MCF 10A (cell line): ENCODE measurements around the gene SETD9. TPM values are rescaled to one million over a fixed set of nuclear protein-coding genes. Genes with fewer than 3 reads are reported as not detected.
A peak's percentile ranks its signal among the peaks of the same experiment; 100 is the strongest.

Experiments
- BruUV-seq: library from RNA; stranded (reverse); fragments of 400-500 nt; replicated peaks from 2 replicates; lab custom pipeline; 2021; lab: Mats Ljungman, UMichigan
- CTCF ChIA-PET: fragments of 300-600 bp; sonication (Branson Sonifier 250); formaldehyde crosslinking; extraction: SDS; loops from one replicate; lab custom pipeline; 2021; ENCODE audit warnings: antibody characterized with exemption, inconsistent platforms; lab: Yijun Ruan, JAX
- POLR2A ChIA-PET: fragments of 300-600, 350-650 bp; sonication (Branson Sonifier 250); formaldehyde crosslinking; extraction: SDS; loops from one replicate; lab custom pipeline; 2020; ENCODE audit warnings: antibody characterized with exemption, inconsistent platforms; lab: Yijun Ruan, JAX
- DNase-seq: peaks from one replicate; pipeline ENCODE4 v3.0.0-alpha.2; 2018; ENCODE audit not compliant: unreplicated experiment
- H3K27ac Mint-ChIP-seq: one replicate; pipeline ENCODE4 v1.8.0; 2022; ENCODE audit warnings: mild to moderate bottlenecking, low read depth, mixed read lengths; ENCODE audit not compliant: unreplicated experiment
- H3K27me3 Mint-ChIP-seq: one replicate; pipeline ENCODE4 v1.8.0; 2022; ENCODE audit warnings: mixed read lengths; ENCODE audit not compliant: insufficient read depth, unreplicated experiment
- H3K36me3 Mint-ChIP-seq: one replicate; pipeline ENCODE4 v1.8.0; 2022; ENCODE audit warnings: mild to moderate bottlenecking, moderate library complexity, mixed read lengths; ENCODE audit not compliant: insufficient read depth, unreplicated experiment
- H3K4me1 Mint-ChIP-seq: one replicate; pipeline ENCODE4 v1.8.0; 2022; ENCODE audit warnings: mixed read lengths; ENCODE audit not compliant: insufficient read depth, unreplicated experiment
- H3K4me3 Mint-ChIP-seq: one replicate; pipeline ENCODE4 v1.8.0; 2022; ENCODE audit warnings: mild to moderate bottlenecking, moderate library complexity, mixed read lengths; ENCODE audit not compliant: unreplicated experiment
- H3K9me3 Mint-ChIP-seq: one replicate; pipeline ENCODE4 v1.8.0; 2022; ENCODE audit warnings: mixed read lengths; ENCODE audit not compliant: unreplicated experiment
- intact Hi-C: fragments of 100-400 bp; cut with micrococcal nuclease; formaldehyde crosslinking; loops from 2 replicates; pipeline ENCODE4 v1.14.1; 2022
- total RNA-seq: library from RNA; stranded (reverse); gene quantifications from 2 replicates; pipeline ENCODE4 v1.2.3, GENCODE V29; 2022
- TF ChIP-seq, protein P1 (sequence below): fragments of 200-600 bp; IDR thresholded peaks from one replicate; pipeline ENCODE4 v1.8.0; 2022; ENCODE audit warnings: antibody characterized with exemption, mild to moderate bottlenecking; ENCODE audit not compliant: unreplicated experiment

The SETD9 gene
- total RNA-seq, 1 experiment from 2014 or later: 11.5 TPM

DNA sequence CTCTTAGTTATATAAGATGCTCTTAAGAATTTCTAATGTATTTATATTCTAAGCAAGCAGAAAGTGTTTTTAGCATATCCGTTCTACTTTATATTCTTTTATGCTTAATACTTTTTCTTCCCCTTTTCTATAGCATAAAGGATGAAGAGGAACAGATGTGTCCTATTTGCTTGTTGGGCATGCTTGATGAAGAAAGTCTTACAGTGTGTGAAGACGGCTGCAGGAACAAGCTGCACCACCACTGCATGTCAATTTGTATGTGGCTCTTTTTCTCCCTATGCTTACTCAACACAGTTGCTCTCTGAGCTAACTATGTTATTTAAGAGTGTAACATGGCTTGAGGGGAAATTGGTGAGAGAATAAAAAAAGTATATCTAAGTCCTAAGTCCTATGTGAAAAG is 37.6 kb upstream of the SETD9 start:
- ChIA-PET POLR2A (no interaction called here), CTCF (no interaction called here)
- no TSS peak for BruUV-seq
- DNase-seq: no peak
- H3K27me3 Mint-ChIP-seq: no peaks in the 10 kb centered on the region
- intact Hi-C loops: no loop called here
- TF ChIP-seq, protein P1, sequence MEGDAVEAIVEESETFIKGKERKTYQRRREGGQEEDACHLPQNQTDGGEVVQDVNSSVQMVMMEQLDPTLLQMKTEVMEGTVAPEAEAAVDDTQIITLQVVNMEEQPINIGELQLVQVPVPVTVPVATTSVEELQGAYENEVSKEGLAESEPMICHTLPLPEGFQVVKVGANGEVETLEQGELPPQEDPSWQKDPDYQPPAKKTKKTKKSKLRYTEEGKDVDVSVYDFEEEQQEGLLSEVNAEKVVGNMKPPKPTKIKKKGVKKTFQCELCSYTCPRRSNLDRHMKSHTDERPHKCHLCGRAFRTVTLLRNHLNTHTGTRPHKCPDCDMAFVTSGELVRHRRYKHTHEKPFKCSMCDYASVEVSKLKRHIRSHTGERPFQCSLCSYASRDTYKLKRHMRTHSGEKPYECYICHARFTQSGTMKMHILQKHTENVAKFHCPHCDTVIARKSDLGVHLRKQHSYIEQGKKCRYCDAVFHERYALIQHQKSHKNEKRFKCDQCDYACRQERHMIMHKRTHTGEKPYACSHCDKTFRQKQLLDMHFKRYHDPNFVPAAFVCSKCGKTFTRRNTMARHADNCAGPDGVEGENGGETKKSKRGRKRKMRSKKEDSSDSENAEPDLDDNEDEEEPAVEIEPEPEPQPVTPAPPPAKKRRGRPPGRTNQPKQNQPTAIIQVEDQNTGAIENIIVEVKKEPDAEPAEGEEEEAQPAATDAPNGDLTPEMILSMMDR: no peak
- H3K4me1 Mint-ChIP-seq: peaks cover 6% of the 10 kb centered on the region
- H3K36me3 Mint-ChIP-seq: peaks cover 56% of the 10 kb centered on the region
- H3K4me3 Mint-ChIP-seq: no peak overlapping the region
- H3K9me3 Mint-ChIP-seq: no peaks in the 10 kb centered on the region
- no peak overlapping the region for H3K27ac Mint-ChIP-seq

- H3K4me1 Mint-ChIP-seq: peaks cover 6% of the 10 kb centered on the region
- no peak for DNase-seq
- H3K4me3 Mint-ChIP-seq: no peak overlapping the region
- BruUV-seq: no TSS peak
- H3K9me3 Mint-ChIP-seq: no peaks in the 10 kb centered on the region
- POLR2A ChIA-PET: no interaction called here
- CTCF ChIA-PET: interaction anchor here (1.5 to 2.1 kb wide), 2 partner anchors 35 to 609 kb away, joined by 6 to 7 read pairs; no protein-coding TSS in a partner anchor
- no peaks in the 10 kb centered on the region for H3K27me3 Mint-ChIP-seq
- no peak overlapping the region for H3K27ac Mint-ChIP-seq
- TF ChIP-seq, protein P1: no peak
- H3K36me3 Mint-ChIP-seq: peaks cover 66% of the 10 kb centered on the region
- intact Hi-C loops: no loop called here
Measured at GRCh38 chr5:56873056-56873455, 36.3 kb upstream of the SETD9 start.

DNA sequence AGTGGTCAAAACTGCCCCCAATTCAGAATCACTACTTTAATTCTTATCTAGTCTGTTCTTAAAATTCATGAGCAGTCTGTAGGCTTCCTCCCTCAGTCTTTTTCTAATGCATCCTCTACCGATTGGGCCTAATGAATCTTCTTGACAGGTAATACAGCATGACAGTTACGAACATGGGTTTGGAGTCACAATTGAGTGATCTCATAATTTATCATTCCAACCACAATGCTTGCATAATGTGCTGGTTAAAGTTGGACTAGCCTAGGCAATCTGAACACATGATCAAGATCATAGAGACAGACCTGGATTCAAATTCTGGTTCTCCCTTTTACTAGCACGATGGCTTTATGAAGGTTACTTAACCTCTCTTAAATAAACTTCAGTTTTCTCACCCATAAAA is 33.1 kb upstream of the SETD9 start:
- Mint-ChIP-seq H3K36me3 (peaks cover 71% of the 10 kb centered on the region), H3K27ac (no peak overlapping the region), H3K27me3 (no peaks in the 10 kb centered on the region), H3K4me3 (no peak overlapping the region), H3K4me1 (peaks cover 6% of the 10 kb centered on the region), H3K9me3 (no peaks in the 10 kb centered on the region)
- DNase-seq: peak; percentile 45
- intact Hi-C loops: no loop called here
- TF ChIP-seq, protein P1: no peak
- BruUV-seq: no TSS peak
- CTCF ChIA-PET: no interaction called here
- POLR2A ChIA-PET: no interaction called here

DNA sequence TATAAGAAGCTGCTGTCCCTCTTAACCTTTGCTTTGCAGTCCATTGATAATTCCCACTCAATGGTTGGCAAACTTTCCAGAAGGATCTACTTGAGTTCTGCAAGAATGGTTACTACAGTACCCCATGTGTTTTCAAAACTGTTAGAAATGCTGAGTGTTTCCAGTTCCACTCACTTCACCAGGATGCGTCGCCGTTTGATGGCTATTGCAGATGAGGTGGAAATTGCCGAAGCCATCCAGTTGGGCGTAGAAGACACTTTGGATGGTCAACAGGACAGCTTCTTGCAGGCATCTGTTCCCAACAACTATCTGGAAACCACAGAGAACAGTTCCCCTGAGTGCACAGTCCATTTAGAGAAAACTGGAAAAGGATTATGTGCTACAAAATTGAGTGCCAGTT is 27.8 kb upstream of the SETD9 start:
- Mint-ChIP-seq H3K36me3 (peaks cover 82% of the 10 kb centered on the region), H3K4me1 (no peaks in the 10 kb centered on the region), H3K9me3 (no peaks in the 10 kb centered on the region), H3K27ac (no peak overlapping the region), H3K27me3 (no peaks in the 10 kb centered on the region), H3K4me3 (no peak overlapping the region)
- no TSS peak for BruUV-seq
- intact Hi-C loops: no loop called here
- TF ChIP-seq, protein P1: no peak
- DNase-seq: no peak
- CTCF ChIA-PET: interaction anchor here (0.6 to 1.2 kb wide), 2 partner anchors 14 to 611 kb away, joined by 3 to 5 read pairs; no protein-coding TSS in a partner anchor
- POLR2A ChIA-PET: no interaction called here
